GM18907 (cell line): Measurements from ENCODE around the gene CCDC71.

Experiments
- ATAC-seq: cut with Tn5 transposase; IDR thresholded peaks from one replicate; pipeline ENCODE4 v1.9.1; 2021; ENCODE audit warnings: mild to moderate bottlenecking, moderate library complexity; ENCODE audit not compliant: unreplicated experiment

CCDC71 gene

GRCh38 chr3:49132437-49133225, 33.5 kb downstream of the CCDC71 start, which contains the start of gene LAMB2:
LAMB2 (minus strand) TSS chr3:49133050; CDS start chr3:49132867, 183 bp downstream.
- no peak for ATAC-seq

- no peak for ATAC-seq
Measured at GRCh38 chr3:49132073-49132436, 34.1 kb downstream of the CCDC71 start.

GRCh38 chr3:49131576-49131975, 34.6 kb downstream of the CCDC71 start:
- no peak for ATAC-seq

GRCh38 chr3:49131040-49131439, 35.1 kb downstream of the CCDC71 start:
- ATAC-seq, result no peak

- no peak for ATAC-seq
Measured at GRCh38 chr3:49124991-49125670, 41.0 kb downstream of the CCDC71 start.

GRCh38 chr3:49124203-49124602, 41.9 kb downstream of the CCDC71 start:
- no peak for ATAC-seq

- ATAC-seq, result no peak
Measured at GRCh38 chr3:49123687-49124086, 42.4 kb downstream of the CCDC71 start.

GRCh38 chr3:49122886-49123545, 43.1 kb downstream of the CCDC71 start:
- ATAC-seq, result no peak

GRCh38 chr3:49122451-49122850, 43.7 kb downstream of the CCDC71 start:
- no peak for ATAC-seq

GRCh38 chr3:49122022-49122421, 44.1 kb downstream of the CCDC71 start:
- ATAC-seq, result no peak

- ATAC-seq, result no peak
Measured at GRCh38 chr3:49121132-49121736, 44.9 kb downstream of the CCDC71 start.

GRCh38 chr3:49120438-49121131, 45.5 kb downstream of the CCDC71 start, which contains the start of gene USP19:
USP19 (minus strand) TSS chr3:49120823; CDS start chr3:49119145, 1,678 bp downstream.
- peak; percentile 82 for ATAC-seq

- peak; percentile 1 for ATAC-seq
Measured at GRCh38 chr3:49120096-49120437, 46.1 kb downstream of the CCDC71 start.

GRCh38 chr3:49119439-49119838, 46.7 kb downstream of the CCDC71 start:
- ATAC-seq, result no peak

- no peak for ATAC-seq
Measured at GRCh38 chr3:49119036-49119435, 47.1 kb downstream of the CCDC71 start.
